GM12892 (cell line): Measurements from ENCODE around the gene PKN1.
A peak's percentile ranks its signal among the peaks of the same experiment; 100 is the strongest.

Experiments
- POLR2A ChIP-seq: IDR thresholded peaks from 2 replicates; pipeline ENCODE4 v1.6.1; 2011; ENCODE audit warnings: low read depth, low read length, control low read depth
- TAF1 ChIP-seq: IDR thresholded peaks from 2 replicates; pipeline ENCODE4 v1.6.1; 2011; ENCODE audit warnings: low read depth, mild to moderate bottlenecking, control low read depth, low read length, borderline replicate concordance

DNA sequence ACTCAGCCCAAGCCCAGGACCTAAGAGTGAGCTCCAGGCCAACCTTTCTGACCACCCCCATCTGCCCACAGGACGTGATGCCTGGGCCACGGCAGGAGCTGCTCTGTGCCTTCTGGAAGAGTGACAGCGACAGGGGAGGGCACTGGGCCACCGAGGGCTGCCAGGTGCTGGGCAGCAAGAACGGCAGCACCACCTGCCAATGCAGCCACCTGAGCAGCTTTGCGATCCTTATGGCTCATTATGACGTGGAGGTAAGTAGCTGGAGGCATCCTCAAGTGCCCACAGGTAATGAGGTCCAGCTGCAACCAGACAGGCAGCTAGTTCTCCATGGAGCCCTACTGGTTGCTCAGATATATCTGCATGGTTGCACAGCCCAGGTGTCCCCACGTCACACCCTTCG, 28.8 kb upstream of the PKN1 start:
- TF ChIP-seq POLR2A (peak; percentile 37; the same call in 1 of the 2 replicates), TAF1 (no peak)
